K562 (cell line): Measurements from ENCODE around the gene EVI5L. TPM values are rescaled to one million over a fixed set of nuclear protein-coding genes. Genes with fewer than 3 reads are reported as not detected.
A peak's percentile ranks its signal among the peaks of the same experiment; 100 is the strongest.

Experiments used
- ATAC-seq: fragments of 200-7000 bp; cut with Tn5 transposase; 3 replicates; pipeline ENCODE4 v1.9.1; 2020; ENCODE audit warnings: moderate library complexity
- BruUV-seq: library from RNA; stranded (reverse); fragments of 400-500 nt; replicated peaks from 2 replicates; lab custom pipeline; 2021; lab: Mats Ljungman, UMichigan
- CTCF ChIA-PET: fragments of 300-600 bp; formaldehyde crosslinking; extraction: SDS; loops from one replicate; lab custom pipeline; 2021; ENCODE audit warnings: low intra/inter-chr PET ratio; lab: Yijun Ruan, JAX
- POLR2A ChIA-PET: fragments of 300-600, 350-650 bp; sonication (Branson Sonifier 250); formaldehyde crosslinking; extraction: SDS; loops from one replicate; lab custom pipeline; 2021; ENCODE audit warnings: antibody characterized with exemption, inconsistent platforms; lab: Yijun Ruan, JAX
- DNase-seq, 4 experiments: peaks; one replicate each; pipeline versions ENCODE4 v3.0.0 to v3.0.0-alpha.2; 2011 to 2018; ENCODE audit warnings: low spot score in 3 of 4, mixed read lengths in 3 of 4; ENCODE audit errors: extremely low read depth in 1 of 4
- FAIRE-seq: peaks from 2 replicates; lab custom pipeline; 2011; peaks lifted over from hg19 to GRCh38; lab: Jason Lieb, UNC
- H2AFZ ChIP-seq: 2 replicates; pipeline ENCODE4 v1.6.0; 2011; ENCODE audit warnings: low read depth, low read length, control low read depth, inconsistent platforms
- H3K27ac ChIP-seq: fragments of 200-600 bp; 3 replicates; pipeline ENCODE4 v1.8.0; 2011; ENCODE audit warnings: low read depth, mild to moderate bottlenecking, control low read depth, inconsistent platforms, low read length, moderate library complexity, mixed read lengths; ENCODE audit errors: extremely low read depth
- H3K27me3 ChIP-seq, 2 experiments: fragments of 300-600 bp in 1 of 2; 2 replicates in 1 of 2; 3 replicates in 1 of 2; pipeline versions ENCODE4 v1.6.0 to v1.8.0; 2011; ENCODE audit warnings: inconsistent platforms in 2 of 2, low read length in 2 of 2, mild to moderate bottlenecking in 1 of 2, mixed read lengths in 1 of 2, moderate library complexity in 1 of 2; ENCODE audit not compliant: control insufficient read depth in 2 of 2, insufficient read depth in 2 of 2
- H3K36me3 ChIP-seq: fragments of 300-600 bp; 3 replicates; pipeline ENCODE4 v1.8.0; 2011; ENCODE audit warnings: mild to moderate bottlenecking, low read length, inconsistent platforms; ENCODE audit not compliant: control insufficient read depth, insufficient read depth
- H3K4me1 ChIP-seq, 2 experiments: fragments of 200-600 bp in 1 of 2; replicated peaks in 1 of 2; 2 replicates in 1 of 2; 3 replicates in 1 of 2; pipeline versions ENCODE4 v1.5.1 to v1.8.0; 2011; ENCODE audit warnings: inconsistent platforms in 2 of 2, low read length in 2 of 2, mild to moderate bottlenecking in 1 of 2, mixed read lengths in 1 of 2, moderate library complexity in 1 of 2; ENCODE audit not compliant: control insufficient read depth in 2 of 2, insufficient read depth in 2 of 2
- H3K4me2 ChIP-seq: 2 replicates; pipeline ENCODE4 v1.6.1; 2011; ENCODE audit warnings: low read length, control low read depth, inconsistent platforms, mixed read lengths; ENCODE audit not compliant: insufficient read depth
- H3K4me3 ChIP-seq: fragments of 200-600 bp; sonication (generic), shearing (Covaris generic); 2 replicates; pipeline ENCODE4 v1.5.1; 2016; ENCODE audit warnings: control low read depth, inconsistent platforms
- H3K79me2 ChIP-seq: fragments of 200-600 bp; 3 replicates; pipeline ENCODE4 v1.8.0; 2011; ENCODE audit warnings: low read length, inconsistent platforms; ENCODE audit not compliant: control insufficient read depth, insufficient read depth
- H3K9ac ChIP-seq, 2 experiments: 2 replicates each; pipeline versions ENCODE4 v1.6.0 to v1.6.1; 2011; ENCODE audit warnings: low read depth in 2 of 2, low read length in 2 of 2, control low read depth in 1 of 2, inconsistent platforms in 1 of 2, mild to moderate bottlenecking in 1 of 2, mixed read lengths in 1 of 2; ENCODE audit not compliant: insufficient read depth in 1 of 2
- H3K9me1 ChIP-seq: one replicate; pipeline ENCODE4 v1.6.0; 2011; ENCODE audit warnings: inconsistent platforms, mild to moderate bottlenecking, low read length, moderate library complexity; ENCODE audit not compliant: control insufficient read depth, insufficient read depth
- H3K9me3 ChIP-seq: replicated peaks from 2 replicates; pipeline ENCODE4 v1.5.1; 2011; ENCODE audit warnings: low read depth, low read length, inconsistent platforms; ENCODE audit not compliant: control insufficient read depth, insufficient read depth
- H4K20me1 ChIP-seq: replicated peaks from 2 replicates; pipeline ENCODE4 v1.6.1; 2011; ENCODE audit warnings: low read length, inconsistent platforms, mixed read lengths; ENCODE audit not compliant: control insufficient read depth, insufficient read depth
- CHD2 ChIP-seq: IDR thresholded peaks from 2 replicates; pipeline ENCODE4 v1.6.1; 2011; ENCODE audit warnings: low read depth, low read length
- ELF4 ChIP-seq: fragments of 450-650 bp; formaldehyde crosslinking; IDR thresholded peaks from 2 replicates; pipeline ENCODE4 v1.4.0; 2022; ENCODE audit warnings: missing genetic modification characterization
- FUS ChIP-seq: fragments of 200-400 bp; formaldehyde crosslinking; optimal IDR thresholded peaks from 2 replicates; pipeline ENCODE3; 2017; ENCODE audit warnings: low read depth, low read length
- GATA2 ChIP-seq: sonication (generic); formaldehyde crosslinking; IDR thresholded peaks from 2 replicates; pipeline ENCODE4 v1.4.0; 2020; ENCODE audit warnings: mild to moderate bottlenecking, missing genetic modification reagents
- KAT8 ChIP-seq: fragments of 450-650 bp; IDR thresholded peaks from 2 replicates; pipeline ENCODE4 v1.6.1; 2016; ENCODE audit warnings: low read depth, mild to moderate bottlenecking
- MYC ChIP-seq, 2 experiments: fragments of 250-450 bp in 1 of 2; sonication (Bioruptor Pico) in 1 of 2; IDR thresholded peaks; 2 replicates each; pipeline versions ENCODE4 v1.5.1 to v1.6.1; 2012 to 2021; ENCODE audit warnings: low read depth in 2 of 2, borderline replicate concordance in 1 of 2, improper control_type of control experiment in 1 of 2, low read length in 1 of 2, mild to moderate bottlenecking in 1 of 2, moderate library complexity in 1 of 2
- NFE2L1 ChIP-seq: fragments of 450-650 bp; IDR thresholded peaks from 2 replicates; pipeline ENCODE4 v1.6.1; 2016; ENCODE audit warnings: missing genetic modification characterization, low read depth, mild to moderate bottlenecking, missing compliant biosample characterization, moderate library complexity, borderline replicate concordance
- PPARD ChIP-seq: fragments of 250-450 bp; sonication (Bioruptor Pico); IDR thresholded peaks from 2 replicates; pipeline ENCODE4 v1.8.0; 2022; ENCODE audit warnings: inconsistent platforms, mild to moderate bottlenecking, moderate library complexity
- RBM39 ChIP-seq: fragments of 200-400 bp; formaldehyde crosslinking; optimal IDR thresholded peaks from 2 replicates; pipeline ENCODE3; 2018; ENCODE audit warnings: low read depth, low read length
- SIN3A ChIP-seq, 2 experiments: fragments of 150-350 bp in 1 of 2; IDR thresholded peaks; 2 replicates each; pipeline ENCODE4 v1.6.1; 2011 to 2016; ENCODE audit warnings: borderline replicate concordance in 2 of 2, low read depth in 2 of 2, low read length in 2 of 2, mild to moderate bottlenecking in 2 of 2, moderate library complexity in 2 of 2; ENCODE audit not compliant: control insufficient read depth in 1 of 2
- WGBS: fragments of 100-300 bp; shearing (Covaris generic); methylation state at CpG from one replicate; pipeline ENCODE4 v1.1.6; 2016; ENCODE audit warnings: low coverage, mixed read lengths; ENCODE audit not compliant: insufficient coverage; ENCODE audit errors: missing lambda C conversion rate; 5-methylcytosine and 5-hydroxymethylcytosine counted together
- in situ Hi-C: fragments of 300-500 bp; cut with MboI; formaldehyde crosslinking; loops from 4 replicates; pipeline ENCODE4 v1.15.0; 2018; ENCODE audit warnings: inconsistent platforms, mixed read lengths
- intact Hi-C: fragments of 100-400 bp; cut with micrococcal nuclease; formaldehyde crosslinking; loops from 2 replicates; pipeline ENCODE4 v1.14.2; 2022
- polyA plus RNA-seq, 8 experiments: library from polyadenylated mRNA; depleted of rRNA in 4 of 8; stranded (reverse) in 5 of 8; unstranded in 3 of 8; fragments of >200 nt; fragmentation: Nextera tagmentation in 2 of 8; fragmentation: Illumina TruSeq in 1 of 8; extraction: Ambion mirVana in 2 of 8; extraction: Trizol in 1 of 8; gene quantifications; 2 replicates each; pipeline versions ENCODE4 v1.2.1 to v1.2.3, GENCODE V29; 2011 to 2014; ENCODE audit warnings: inconsistent platforms in 1 of 8, missing spikeins in 1 of 8
- total RNA-seq, 7 experiments: library from RNA; depleted of rRNA in 6 of 7; stranded (reverse); fragments of >200 nt in 6 of 7; fragmentation: Illumina TruSeq in 2 of 7; extraction: Trizol in 2 of 7; gene quantifications; 2 replicates each; pipeline versions ENCODE4 v1.2.1 to v1.2.3, GENCODE V29; 2011 to 2021; ENCODE audit warnings: low replicate concordance in 1 of 7
- TF ChIP-seq, protein P1 (sequence below): sonication (generic); formaldehyde crosslinking; IDR thresholded peaks from 2 replicates; pipeline ENCODE4 v1.8.1; 2023; ENCODE audit warnings: mild to moderate bottlenecking, missing genetic modification reagents
- TF ChIP-seq, protein P2 (sequence below), 3 experiments: fragments of 200-800 bp in 1 of 3; sonication (Bioruptor generic) in 1 of 3; sonication (generic) in 1 of 3; formaldehyde crosslinking in 1 of 3; IDR thresholded peaks; 2 replicates each; pipeline versions ENCODE4 v1.6.1 to v1.8.0; 2016 to 2022; ENCODE audit warnings: mild to moderate bottlenecking in 2 of 3, missing compliant biosample characterization in 2 of 3, missing genetic modification characterization in 2 of 3, missing genetic modification reagents in 1 of 3
- TF ChIP-seq, protein P3 (sequence below): fragments of 250-450 bp; sonication (Bioruptor Pico); IDR thresholded peaks from 2 replicates; pipeline ENCODE4 v1.4.0; 2020; ENCODE audit warnings: mild to moderate bottlenecking, moderate library complexity

The EVI5L gene
- total and polyA plus RNA-seq, 9 of the 15 experiments (the other 6 are each of a cell fraction or from before 2014, with no cell fraction given) = 0.69 to 1.8 (median 1.2) TPM; not detected in 2

DNA sequence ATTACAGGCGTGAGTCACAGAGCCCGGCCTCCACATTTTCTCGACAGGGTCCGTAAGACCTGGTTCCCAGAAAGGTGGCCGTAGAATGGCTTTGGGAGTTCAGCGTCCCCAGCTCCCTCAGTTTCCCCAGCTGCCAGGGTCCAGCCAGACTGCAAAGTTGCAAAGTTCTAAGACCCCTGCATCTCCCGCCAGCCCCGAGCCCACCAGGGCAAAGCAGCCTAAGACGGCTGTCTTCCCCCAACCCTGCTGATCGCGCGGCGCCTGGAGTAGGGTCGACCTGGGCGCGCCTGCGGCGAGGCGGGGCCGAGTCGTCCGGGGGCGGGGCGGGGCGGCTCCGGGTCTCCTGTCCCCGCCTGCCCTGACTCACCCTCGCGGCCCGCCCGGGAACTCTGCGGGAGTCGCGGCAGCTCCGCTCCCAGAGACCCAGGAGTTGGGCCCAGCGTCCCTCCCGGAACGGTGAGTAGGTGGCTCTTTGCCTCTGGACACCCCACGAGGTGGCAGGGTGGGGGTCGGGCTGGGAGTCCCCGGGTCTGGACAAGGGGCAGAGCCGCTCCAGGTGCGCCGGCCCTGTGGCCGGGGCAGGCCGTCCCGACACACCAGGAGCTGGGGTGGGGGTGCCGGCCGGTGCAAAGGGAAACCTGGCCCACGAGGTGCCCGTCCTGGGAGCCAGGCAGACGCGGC is 58.3 kb downstream of the EVI5L start, which contains the start of gene LRRC8E (continued):
- TF ChIP-seq SIN3A (IDR thresholded peaks at IDR 0.05; ENCODE audit: borderline replicate concordance in 2 of 2, control insufficient read depth in 1 of 2, low read depth in 2 of 2, low read length in 2 of 2) (no peak), KAT8 (no peak), ELF4 (CRISPR knock-in tag) (no peak), CHD2 (peak; percentile 60), GATA2 (CRISPR knock-in tag) (no peak), FUS (no peak)

DNA sequence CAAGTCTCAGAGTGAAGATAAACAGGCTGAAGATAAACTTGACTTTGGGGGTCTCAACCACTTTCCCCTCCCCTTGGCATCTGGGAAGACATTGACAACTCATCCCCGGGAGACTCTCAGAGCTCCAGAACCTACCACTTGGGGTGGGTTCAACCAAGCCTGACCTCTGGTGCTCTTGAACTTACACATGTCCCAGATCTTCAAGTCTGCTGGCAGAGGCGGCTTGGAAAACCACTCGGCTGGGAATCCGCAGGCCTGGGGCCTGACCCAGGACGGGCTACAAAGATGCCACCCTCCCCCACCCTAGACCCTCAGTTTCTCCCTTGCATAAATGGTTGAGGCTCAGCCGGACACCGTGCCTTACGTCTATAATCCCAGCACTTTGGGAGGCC is 58.8 kb downstream of the EVI5L start:
- in situ Hi-C loops (no loop called here), intact Hi-C loops (no loop called here)
- H4K20me1 ChIP-seq = no peaks in the 10 kb centered on the region
- peak overlapping the region; percentile 93 for H2AFZ ChIP-seq
- H3K27me3 ChIP-seq = no peaks in the 10 kb centered on the region
- peak overlapping the region; percentile 61; the same call in 2 of the 3 replicates for H3K27ac ChIP-seq
- peak overlapping the region; percentile 73 to 94 for H3K9ac ChIP-seq
- POLR2A ChIA-PET = interaction anchor here (0.6 to 8.2 kb wide), 3 partner anchors 13 to 54 kb away, joined by 3 to 72 read pairs (median 5); partner anchors contain the start of genes MAP2K7 and TIMM44
- BruUV-seq = TSS peak; percentile 86
- peak overlapping the region; percentile 82 for H3K4me2 ChIP-seq
- H3K4me3 ChIP-seq = peak overlapping the region; percentile 65
- H3K79me2 ChIP-seq = peaks cover 5% of the 10 kb centered on the region; the same call in 2 of the 3 replicates
- H3K4me1 ChIP-seq = peaks cover 13 to 35% of the 10 kb centered on the region in 2 experiments
- no peaks in the 10 kb centered on the region for H3K9me1 ChIP-seq
- 67% methylated on average over 8 of the region's 8 CpGs for WGBS
- ATAC-seq = no peak
- no peak for DNase-seq
- no peaks in the 10 kb centered on the region for H3K9me3 ChIP-seq
- CTCF ChIA-PET = no interaction called here
- no peak for FAIRE-seq
- no peaks in the 10 kb centered on the region for H3K36me3 ChIP-seq
- no peak for TF ChIP-seq ELF4 (CRISPR knock-in tag)
- TF ChIP-seq NFE2L1 (tag) = no peak
- TF ChIP-seq, protein P1, sequence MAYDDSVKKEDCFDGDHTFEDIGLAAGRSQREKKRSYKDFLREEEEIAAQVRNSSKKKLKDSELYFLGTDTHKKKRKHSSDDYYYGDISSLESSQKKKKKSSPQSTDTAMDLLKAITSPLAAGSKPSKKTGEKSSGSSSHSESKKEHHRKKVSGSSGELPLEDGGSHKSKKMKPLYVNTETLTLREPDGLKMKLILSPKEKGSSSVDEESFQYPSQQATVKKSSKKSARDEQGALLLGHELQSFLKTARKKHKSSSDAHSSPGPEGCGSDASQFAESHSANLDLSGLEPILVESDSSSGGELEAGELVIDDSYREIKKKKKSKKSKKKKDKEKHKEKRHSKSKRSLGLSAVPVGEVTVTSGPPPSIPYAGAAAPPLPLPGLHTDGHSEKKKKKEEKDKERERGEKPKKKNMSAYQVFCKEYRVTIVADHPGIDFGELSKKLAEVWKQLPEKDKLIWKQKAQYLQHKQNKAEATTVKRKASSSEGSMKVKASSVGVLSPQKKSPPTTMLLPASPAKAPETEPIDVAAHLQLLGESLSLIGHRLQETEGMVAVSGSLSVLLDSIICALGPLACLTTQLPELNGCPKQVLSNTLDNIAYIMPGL (CRISPR knock-in tag) = 0 out of 2 replicates have a peak, but pooled peaks have one; percentile 1
- no peak for TF ChIP-seq RBM39
- TF ChIP-seq MYC (IDR thresholded peaks at IDR 0.05; ENCODE audit: low read depth, low read length) = no peak
- no peak for TF ChIP-seq MYC (CRISPR knock-in tag; IDR thresholded peaks at IDR 0.05; ENCODE audit: borderline replicate concordance, low read depth)
- TF ChIP-seq, protein P2, sequence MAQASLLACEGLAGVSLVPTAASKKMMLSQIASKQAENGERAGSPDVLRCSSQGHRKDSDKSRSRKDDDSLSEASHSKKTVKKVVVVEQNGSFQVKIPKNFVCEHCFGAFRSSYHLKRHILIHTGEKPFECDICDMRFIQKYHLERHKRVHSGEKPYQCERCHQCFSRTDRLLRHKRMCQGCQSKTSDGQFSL (CRISPR knock-in tag; IDR thresholded peaks at IDR 0.05) = no peak
- TF ChIP-seq, protein P2 (tag; IDR thresholded peaks at IDR 0.05) = 0 out of 4 replicates have a peak, but pooled peaks of 1 of the 2 experiments have one; percentile 9
- no peak for TF ChIP-seq PPARD (CRISPR knock-in tag)
- TF ChIP-seq, protein P3, sequence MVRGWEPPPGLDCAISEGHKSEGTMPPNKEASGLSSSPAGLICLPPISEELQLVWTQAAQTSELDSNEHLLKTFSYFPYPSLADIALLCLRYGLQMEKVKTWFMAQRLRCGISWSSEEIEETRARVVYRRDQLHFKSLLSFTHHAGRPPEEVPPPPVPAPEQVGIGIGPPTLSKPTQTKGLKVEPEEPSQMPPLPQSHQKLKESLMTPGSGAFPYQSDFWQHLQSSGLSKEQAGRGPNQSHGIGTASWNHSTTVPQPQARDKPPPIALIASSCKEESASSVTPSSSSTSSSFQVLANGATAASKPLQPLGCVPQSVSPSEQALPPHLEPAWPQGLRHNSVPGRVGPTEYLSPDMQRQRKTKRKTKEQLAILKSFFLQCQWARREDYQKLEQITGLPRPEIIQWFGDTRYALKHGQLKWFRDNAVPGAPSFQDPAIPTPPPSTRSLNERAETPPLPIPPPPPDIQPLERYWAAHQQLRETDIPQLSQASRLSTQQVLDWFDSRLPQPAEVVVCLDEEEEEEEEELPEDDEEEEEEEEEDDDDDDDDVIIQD (CRISPR knock-in tag) = no peak
